HEK293T (cell line): Measurements from ENCODE around the gene G6PC3.
"Not testable (repeated sequence)": the region's sequence is repeated elsewhere in the genome, so short reads cannot be mapped to it uniquely, and the experiment has no call there.

ENCODE experiments used
- CTCF ChIA-PET: fragments of 350-600 bp; formaldehyde crosslinking; extraction: SDS; loops from one replicate; lab custom pipeline; 2021; ENCODE audit warnings: antibody characterized with exemption, inconsistent platforms; lab: Yijun Ruan, JAX
- POLR2A ChIA-PET: fragments of 350-600 bp; formaldehyde crosslinking; extraction: SDS; loops from one replicate; lab custom pipeline; 2020; ENCODE audit warnings: antibody characterized with exemption, inconsistent platforms; lab: Yijun Ruan, JAX
- DNase-seq: peaks from one replicate; pipeline ENCODE4 v3.0.0; 2012; ENCODE audit warnings: mixed read lengths; ENCODE audit errors: extremely low spot score
- ARNT ChIP-seq: fragments of 450-650 bp; IDR thresholded peaks from 2 replicates; pipeline ENCODE4 v1.6.1; 2017; ENCODE audit warnings: mild to moderate bottlenecking
- BHLHE40 ChIP-seq: fragments of 450-650 bp; IDR thresholded peaks from 2 replicates; pipeline ENCODE4 v1.6.1; 2016; ENCODE audit warnings: mild to moderate bottlenecking, moderate library complexity, borderline replicate concordance
- CTBP1 ChIP-seq: fragments of 450-650 bp; IDR thresholded peaks from 2 replicates; pipeline ENCODE4 v1.6.1; 2016; ENCODE audit warnings: borderline replicate concordance
- ELF4 ChIP-seq: fragments of 450-650 bp; IDR thresholded peaks from 2 replicates; pipeline ENCODE4 v1.6.1; 2017; ENCODE audit warnings: antibody characterized with exemption
- FOXA1 ChIP-seq: fragments of 450-650 bp; IDR thresholded peaks from 2 replicates; pipeline ENCODE4 v1.6.1; 2016; ENCODE audit warnings: mild to moderate bottlenecking
- FOXK2 ChIP-seq: fragments of 450-650 bp; IDR thresholded peaks from 2 replicates; pipeline ENCODE4 v1.6.1; 2016; ENCODE audit warnings: mild to moderate bottlenecking
- FOXM1 ChIP-seq: fragments of 450-650 bp; IDR thresholded peaks from 2 replicates; pipeline ENCODE4 v1.6.1; 2017; ENCODE audit warnings: mild to moderate bottlenecking, borderline replicate concordance
- HDGF ChIP-seq: fragments of 450-650 bp; IDR thresholded peaks from 2 replicates; pipeline ENCODE4 v1.6.1; 2017; ENCODE audit warnings: antibody characterized with exemption, borderline replicate concordance
- L3MBTL2 ChIP-seq: fragments of 450-650 bp; conservative IDR thresholded peaks from 2 replicates; pipeline ENCODE4 v1.6.1; 2016; ENCODE audit warnings: mild to moderate bottlenecking
- LEF1 ChIP-seq: fragments of 450-650 bp; IDR thresholded peaks from 2 replicates; pipeline ENCODE4 v1.6.1; 2017; ENCODE audit warnings: mild to moderate bottlenecking, borderline replicate concordance
- NFRKB ChIP-seq: fragments of 450-650 bp; IDR thresholded peaks from 2 replicates; pipeline ENCODE4 v1.6.1; 2016; ENCODE audit warnings: mild to moderate bottlenecking, moderate library complexity
- PKNOX1 ChIP-seq: fragments of 450-650 bp; IDR thresholded peaks from 2 replicates; pipeline ENCODE4 v1.6.1; 2016
- SP1 ChIP-seq: fragments of 450-650 bp; IDR thresholded peaks from 2 replicates; pipeline ENCODE4 v1.6.1; 2017
- SUZ12 ChIP-seq: fragments of 450-650 bp; IDR thresholded peaks from 2 replicates; pipeline ENCODE4 v1.6.1; 2016; ENCODE audit warnings: mild to moderate bottlenecking
- TARDBP ChIP-seq: fragments of 450-650 bp; IDR thresholded peaks from 2 replicates; pipeline ENCODE4 v1.6.1; 2016
- ZNF384 ChIP-seq: fragments of 450-650 bp; IDR thresholded peaks from 2 replicates; pipeline ENCODE4 v1.6.1; 2016

G6PC3 gene

GRCh38 chr17:44097110-44097958 is 26.8 kb downstream of the G6PC3 start:
- CTCF ChIA-PET, result interaction anchor here (0.7 kb wide), 1 partner anchor 47 kb away, joined by 3 read pairs; no protein-coding TSS in a partner anchor
- POLR2A ChIA-PET, result interaction anchor here (2.1 to 3.6 kb wide), 2 partner anchors 26 to 31 kb away, joined by 7 to 20 read pairs; partner anchors contain the start of genes HDAC5 and LSM12
- TF ChIP-seq ZNF384 (no peak), SP1 (no peak), LEF1 (no peak), BHLHE40 (no peak), SUZ12 (no peak), FOXK2 (no peak), FOXA1 (no peak), CTBP1 (no peak), HDGF (no peak)
- DNase-seq, result no peak

- CTCF ChIA-PET, result interaction anchor here (0.9 to 1.0 kb wide), 2 partner anchors 9 to 18 kb away, joined by 3 read pairs; no protein-coding TSS in a partner anchor
- POLR2A ChIA-PET, result interaction anchor here (2.5 kb wide), 1 partner anchor 20 kb away, joined by 8 read pairs; no protein-coding TSS in a partner anchor
- DNase-seq, result not testable (repeated sequence)
Measured at GRCh38 chr17:44101858-44102257, 31.3 kb downstream of the G6PC3 start.

GRCh38 chr17:44102849-44103622 is 32.5 kb downstream of the G6PC3 start:
- POLR2A ChIA-PET, result interaction anchor here (2.5 kb wide), 1 partner anchor 18 kb away, joined by 8 read pairs; no protein-coding TSS in a partner anchor
- CTCF ChIA-PET, result interaction anchor here (1.0 kb wide), 1 partner anchor 12 kb away, joined by 3 read pairs; no protein-coding TSS in a partner anchor
- no peak for DNase-seq
- TF ChIP-seq FOXK2 (no peak), FOXM1 (no peak), HDGF (no peak), SUZ12 (no peak), LEF1 (no peak), SP1 (no peak), PKNOX1 (no peak), CTBP1 (no peak), TARDBP (no peak), L3MBTL2 (no peak), ZNF384 (no peak), NFRKB (no peak), FOXA1 (no peak)

- ChIA-PET POLR2A (interaction anchor here (0.8 to 1.7 kb wide), 2 partner anchors 10 to 18 kb away, joined by 3 to 4 read pairs; partner anchors contain the start of gene HDAC5), CTCF (interaction anchor here (1.1 to 1.4 kb wide), 2 partner anchors 22 to 62 kb away, joined by 3 read pairs; no protein-coding TSS in a partner anchor)
- no peak for TF ChIP-seq HDGF
- TF ChIP-seq FOXA1, result no peak
- no peak for TF ChIP-seq ARNT
- no peak for TF ChIP-seq SP1
- no peak for TF ChIP-seq SUZ12
- no peak for TF ChIP-seq L3MBTL2
- TF ChIP-seq ZNF384, result no peak
- no peak for TF ChIP-seq NFRKB
- TF ChIP-seq TARDBP, result no peak
- TF ChIP-seq PKNOX1, result no peak
- DNase-seq, result no peak
Measured at GRCh38 chr17:44105483-44105882, 34.9 kb downstream of the G6PC3 start.

- POLR2A ChIA-PET, result interaction anchor here (0.8 to 1.7 kb wide), 2 partner anchors 10 to 18 kb away, joined by 3 to 4 read pairs; partner anchors contain the start of gene HDAC5
- no peak for DNase-seq
- CTCF ChIA-PET, result interaction anchor here (0.6 to 1.4 kb wide), 3 partner anchors 23 to 63 kb away, joined by 3 read pairs; no protein-coding TSS in a partner anchor
- no peak for TF ChIP-seq TARDBP
- no peak for TF ChIP-seq FOXK2
Measured at GRCh38 chr17:44105941-44106340, 35.4 kb downstream of the G6PC3 start.

- POLR2A ChIA-PET, result interaction anchor here (0.7 to 1.7 kb wide), 2 partner anchors 17 to 57 kb away, joined by 3 to 4 read pairs; partner anchors contain the start of gene HDAC5
- CTCF ChIA-PET, result interaction anchor here (0.6 to 1.5 kb wide), 2 partner anchors 9 to 37 kb away, joined by 3 to 6 read pairs; no protein-coding TSS in a partner anchor
- no peak for DNase-seq
- TF ChIP-seq L3MBTL2, result no peak
- TF ChIP-seq FOXK2, result no peak
- TF ChIP-seq PKNOX1, result no peak
- no peak for TF ChIP-seq ARNT
- TF ChIP-seq ELF4, result no peak
- TF ChIP-seq HDGF, result no peak
- TF ChIP-seq LEF1, result no peak
- no peak for TF ChIP-seq FOXM1
- TF ChIP-seq CTBP1, result no peak
- TF ChIP-seq TARDBP, result no peak
- no peak for TF ChIP-seq FOXA1
- TF ChIP-seq BHLHE40, result no peak
- no peak for TF ChIP-seq SP1
- TF ChIP-seq SUZ12, result no peak
- no peak for TF ChIP-seq NFRKB
Measured at GRCh38 chr17:44106801-44107200, 36.3 kb downstream of the G6PC3 start.
